Progenitor cell of endocrine pancreas (in vitro differentiated cells): ENCODE data around the gene ACOT12. TPM values are rescaled to one million over a fixed set of nuclear protein-coding genes. Genes with fewer than 3 reads are reported as not detected.

Experiments used
- DNase-seq: peaks from one replicate; pipeline ENCODE4 v3.0.0; 2021; ENCODE audit warnings: low spot score; ENCODE audit not compliant: unreplicated experiment
- H3K27ac Mint-ChIP-seq: 2 replicates; pipeline ENCODE4 v1.8.0; 2021; ENCODE audit warnings: mild to moderate bottlenecking, moderate library complexity, mixed read lengths
- H3K27me3 Mint-ChIP-seq: 2 replicates; pipeline ENCODE4 v1.8.0; 2021; ENCODE audit warnings: mixed read lengths
- H3K36me3 Mint-ChIP-seq: 2 replicates; pipeline ENCODE4 v1.8.0; 2022; ENCODE audit warnings: mixed read lengths; ENCODE audit not compliant: insufficient read depth
- H3K4me1 Mint-ChIP-seq: 2 replicates; pipeline ENCODE4 v1.8.0; 2021; ENCODE audit warnings: low read depth, mixed read lengths
- H3K4me3 Mint-ChIP-seq: 2 replicates; pipeline ENCODE4 v1.8.0; 2021; ENCODE audit warnings: low read depth, mild to moderate bottlenecking, moderate library complexity, mixed read lengths
- H3K9me3 Mint-ChIP-seq: 2 replicates; pipeline ENCODE4 v1.8.0; 2021; ENCODE audit warnings: low read depth, mixed read lengths
- CTCF ChIP-seq: fragments of 200-600 bp; sonication (generic); IDR thresholded peaks from one replicate; pipeline ENCODE4 v1.5.0; 2021; ENCODE audit warnings: antibody characterized with exemption, mild to moderate bottlenecking; ENCODE audit not compliant: unreplicated experiment
- total RNA-seq: library from RNA; stranded (reverse); gene quantifications from 2 replicates; pipeline ENCODE4 v1.2.1, GENCODE V29; 2021

ACOT12 gene
- total RNA-seq, 1 donor from 2014 or later: not detected

DNA sequence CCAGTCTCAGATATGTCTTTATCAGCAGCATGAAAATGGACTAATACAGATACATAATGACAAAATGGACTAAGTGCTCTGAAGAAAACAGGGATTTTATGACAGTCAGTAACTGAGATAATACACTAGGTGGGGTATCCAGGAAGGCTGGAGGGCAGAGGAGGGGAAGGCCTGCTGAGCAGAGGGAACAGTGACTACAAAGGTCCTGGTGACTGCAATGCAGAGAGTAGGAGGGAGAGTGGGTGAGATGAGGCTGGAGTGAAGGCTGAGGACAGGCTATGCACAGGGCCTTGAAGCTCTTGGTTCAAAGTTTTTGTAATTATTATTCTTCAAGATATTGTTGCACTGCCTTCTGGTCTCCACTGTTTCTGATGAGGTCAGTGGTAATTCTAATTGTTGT lies 4.9 kb downstream of the ACOT12 start:
- H3K27me3 Mint-ChIP-seq: peaks cover 23% of the 10 kb centered on the region
- H3K4me1 Mint-ChIP-seq: no peaks in the 10 kb centered on the region
- no peak overlapping the region for H3K27ac Mint-ChIP-seq
- no peaks in the 10 kb centered on the region for H3K9me3 Mint-ChIP-seq
- no peaks in the 10 kb centered on the region for H3K36me3 Mint-ChIP-seq
- no peak for TF ChIP-seq CTCF
- no peak overlapping the region for H3K4me3 Mint-ChIP-seq
- DNase-seq: no peak

DNA sequence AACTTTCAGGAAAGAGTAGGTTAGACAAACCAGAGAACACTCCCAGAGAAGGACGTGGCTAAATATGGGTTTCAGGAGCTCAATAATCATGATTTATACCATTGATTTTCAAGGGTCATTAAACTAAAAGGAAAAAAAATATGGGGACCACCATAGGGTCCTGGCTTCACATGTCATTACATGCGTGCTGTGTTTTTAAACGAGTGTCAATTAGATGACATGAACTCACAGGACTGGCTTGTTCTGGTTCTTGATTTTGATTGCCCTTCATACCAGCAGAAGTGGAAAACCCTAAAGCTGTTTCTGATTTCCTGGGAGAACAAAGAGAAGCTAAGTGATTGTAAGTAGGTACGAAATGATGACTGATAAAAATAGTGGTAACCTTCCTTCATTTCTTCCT lies 5.8 kb downstream of the ACOT12 start:
- H3K36me3 Mint-ChIP-seq: no peaks in the 10 kb centered on the region
- no peak overlapping the region for H3K4me3 Mint-ChIP-seq
- DNase-seq: no peak
- H3K9me3 Mint-ChIP-seq: no peaks in the 10 kb centered on the region
- H3K4me1 Mint-ChIP-seq: no peaks in the 10 kb centered on the region
- no peak overlapping the region for H3K27ac Mint-ChIP-seq
- H3K27me3 Mint-ChIP-seq: peaks cover 19% of the 10 kb centered on the region
- no peak for TF ChIP-seq CTCF

DNA sequence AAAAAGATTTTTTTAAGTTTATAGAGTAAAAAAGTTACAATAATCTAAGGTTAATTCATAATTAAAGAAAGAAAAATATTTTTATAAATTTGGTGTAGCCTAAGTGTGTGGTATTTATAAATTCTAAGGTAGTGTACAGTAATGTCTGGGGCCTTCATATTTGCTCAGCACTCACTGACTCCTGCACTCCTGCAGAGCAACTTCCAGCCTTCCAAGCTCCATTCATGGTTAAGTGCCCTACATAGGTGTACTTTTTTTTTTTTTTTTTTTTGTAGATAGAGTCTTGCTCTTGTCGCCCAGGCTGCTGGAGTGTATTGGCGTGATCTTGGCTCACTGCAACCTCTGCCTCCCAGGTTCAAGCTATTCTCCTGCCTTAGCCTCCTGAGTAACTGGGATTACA lies 10.1 kb downstream of the ACOT12 start:
- H3K4me1 Mint-ChIP-seq: no peaks in the 10 kb centered on the region
- no peak overlapping the region for H3K4me3 Mint-ChIP-seq
- H3K36me3 Mint-ChIP-seq: no peaks in the 10 kb centered on the region
- no peak for DNase-seq
- no peaks in the 10 kb centered on the region for H3K9me3 Mint-ChIP-seq
- H3K27me3 Mint-ChIP-seq: no peaks in the 10 kb centered on the region
- no peak overlapping the region for H3K27ac Mint-ChIP-seq
- no peak for TF ChIP-seq CTCF

GRCh38 chr5:81371354-81371876 lies 22.5 kb downstream of the ACOT12 start:
- Mint-ChIP-seq H3K4me3 (no peak overlapping the region), H3K27me3 (no peaks in the 10 kb centered on the region), H3K36me3 (no peaks in the 10 kb centered on the region), H3K27ac (peak overlapping the region; percentile 16), H3K4me1 (peaks cover 27% of the 10 kb centered on the region), H3K9me3 (no peaks in the 10 kb centered on the region)
- TF ChIP-seq CTCF: no peak
- DNase-seq: no peak

GRCh38 chr5:81370912-81371311 lies 23.0 kb downstream of the ACOT12 start:
- TF ChIP-seq CTCF: no peak
- H3K36me3 Mint-ChIP-seq: no peaks in the 10 kb centered on the region
- no peak for DNase-seq
- peaks cover 27% of the 10 kb centered on the region for H3K4me1 Mint-ChIP-seq
- H3K9me3 Mint-ChIP-seq: no peaks in the 10 kb centered on the region
- no peaks in the 10 kb centered on the region for H3K27me3 Mint-ChIP-seq
- no peak overlapping the region for H3K4me3 Mint-ChIP-seq
- peak overlapping the region; percentile 30 for H3K27ac Mint-ChIP-seq
